ENCODE results near the gene CACNB1. TPM values are rescaled to one million over a fixed set of nuclear protein-coding genes. Genes with fewer than 3 reads are reported as not detected.

Gene CACNB1
- polyA plus RNA-seq, 1 of the 3 experiments (the other 2 are of a cell fraction) = 7.4 TPM

DNA sequence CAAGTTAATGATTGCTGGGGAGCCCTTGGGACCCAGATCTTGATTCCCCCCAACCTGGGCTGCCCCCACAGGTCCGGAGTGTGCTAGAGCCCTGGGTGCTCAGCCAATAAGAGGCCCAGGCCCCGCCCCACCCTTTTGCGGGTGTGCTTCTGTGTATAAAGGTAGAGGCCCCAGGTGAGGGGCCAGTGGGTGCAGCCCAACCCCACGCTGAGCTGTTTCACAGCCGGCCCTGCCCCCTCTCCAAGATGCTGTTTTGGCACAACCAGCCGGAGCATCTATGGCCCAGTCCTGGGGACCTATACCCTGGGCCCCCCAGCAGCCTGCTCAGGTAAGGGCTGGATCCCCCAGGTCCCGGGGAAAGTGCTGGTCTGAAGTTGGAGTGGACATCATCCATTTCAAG lies 40.1 kb upstream of the CACNB1 start:
- no peak overlapping the region for H3K27ac ChIP-seq (ENCODE audit: low read depth in 2 of 2, low read length in 1 of 2)
- H3K4me1 ChIP-seq (ENCODE audit: control insufficient read depth in 1 of 2, insufficient read depth in 2 of 2, low read depth in 1 of 2, low read length in 1 of 2) = peaks cover 7 to 18% of the 10 kb centered on the region in 2 experiments; a peak in 1 of 4 replicates
- H3K4me3 ChIP-seq (ENCODE audit: low read depth in 2 of 2, low read length in 1 of 2) = no peak overlapping the region
- ChIA-PET POLR2A (interaction anchor here (1.4 kb wide), 1 partner anchor 38 kb away, joined by 9 read pairs; the partner anchor contains the start of gene RPL19), CTCF (interaction anchor here (1.0 to 22.6 kb wide), 10 partner anchors 5 to 386 kb away, joined by 3 to 781 read pairs (median 13); partner anchors contain the start of genes CACNB1, RPL19 and STAC2)
- no peak for DNase-seq
- no peaks in the 10 kb centered on the region for H3K27me3 ChIP-seq (ENCODE audit: insufficient read depth)
- H3K79me2 ChIP-seq (ENCODE audit: insufficient read depth) = no peaks in the 10 kb centered on the region
- no peaks in the 10 kb centered on the region for H3K36me3 ChIP-seq (replicated peaks in 1 of 2; ENCODE audit: control insufficient read depth in 1 of 2, insufficient read depth in 2 of 2, low read length in 1 of 2)
- H2AFZ ChIP-seq (ENCODE audit: low read depth) = no peak overlapping the region
- TF ChIP-seq ZBTB33 (IDR thresholded peaks at IDR 0.05; ENCODE audit: borderline replicate concordance, low read depth) (no peak), CTCF (IDR thresholded peaks at IDR 0.05) (no peak), IRF3 (IDR thresholded peaks at IDR 0.05; ENCODE audit: low read depth, low read length) (no peak), YY1 (IDR thresholded peaks at IDR 0.05; ENCODE audit: low read depth) (no peak), RCOR1 (IDR thresholded peaks at IDR 0.05; ENCODE audit: low read length) (no peak), FOXJ3 (CRISPR knock-in tag; IDR thresholded peaks at IDR 0.05) (no peak), MEF2A (IDR thresholded peaks at IDR 0.05; ENCODE audit: borderline replicate concordance, low read depth) (no peak)
- TF ChIP-seq, protein P1, sequence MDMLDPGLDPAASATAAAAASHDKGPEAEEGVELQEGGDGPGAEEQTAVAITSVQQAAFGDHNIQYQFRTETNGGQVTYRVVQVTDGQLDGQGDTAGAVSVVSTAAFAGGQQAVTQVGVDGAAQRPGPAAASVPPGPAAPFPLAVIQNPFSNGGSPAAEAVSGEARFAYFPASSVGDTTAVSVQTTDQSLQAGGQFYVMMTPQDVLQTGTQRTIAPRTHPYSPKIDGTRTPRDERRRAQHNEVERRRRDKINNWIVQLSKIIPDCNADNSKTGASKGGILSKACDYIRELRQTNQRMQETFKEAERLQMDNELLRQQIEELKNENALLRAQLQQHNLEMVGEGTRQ (IDR thresholded peaks at IDR 0.05; ENCODE audit: borderline replicate concordance, low read depth, low read length) = no peak
- H3F3A ChIP-seq (replicated peaks; ENCODE audit: insufficient read depth) = no peaks in the 10 kb centered on the region
- no peaks in the 10 kb centered on the region for H3K9me3 ChIP-seq
- 92% methylated on average over 5 of the region's 7 CpGs for WGBS (ENCODE audit: low lambda C conversion rate)
- H3K9me2 ChIP-seq = no peaks in the 10 kb centered on the region
- no peak overlapping the region for H3K4me2 ChIP-seq
- no peak overlapping the region for H3K9ac ChIP-seq
- no peaks in the 10 kb centered on the region for H4K20me1 ChIP-seq (ENCODE audit: insufficient read depth)

- POLR2A ChIA-PET = interaction anchor here (1.1 to 1.5 kb wide), 2 partner anchors 31 to 37 kb away, joined by 3 to 7 read pairs; partner anchors contain the start of gene RPL19
- CTCF ChIA-PET = interaction anchor here (0.9 to 22.6 kb wide), 9 partner anchors 7 to 254 kb away, joined by 4 to 781 read pairs (median 7); partner anchors contain the start of genes CACNB1 and RPL19
- 90% methylated on average over 6 of the region's 6 CpGs for WGBS (ENCODE audit: low lambda C conversion rate)
Observed at GRCh38 chr17:39236981-39237441, 39.5 kb upstream of the CACNB1 start.

More at GRCh38 chr17:39236981-39237441, 39.5 kb upstream of the CACNB1 start:
- no peak for TF ChIP-seq FOXJ3 (CRISPR knock-in tag; IDR thresholded peaks at IDR 0.05)
- TF ChIP-seq, protein P2, sequence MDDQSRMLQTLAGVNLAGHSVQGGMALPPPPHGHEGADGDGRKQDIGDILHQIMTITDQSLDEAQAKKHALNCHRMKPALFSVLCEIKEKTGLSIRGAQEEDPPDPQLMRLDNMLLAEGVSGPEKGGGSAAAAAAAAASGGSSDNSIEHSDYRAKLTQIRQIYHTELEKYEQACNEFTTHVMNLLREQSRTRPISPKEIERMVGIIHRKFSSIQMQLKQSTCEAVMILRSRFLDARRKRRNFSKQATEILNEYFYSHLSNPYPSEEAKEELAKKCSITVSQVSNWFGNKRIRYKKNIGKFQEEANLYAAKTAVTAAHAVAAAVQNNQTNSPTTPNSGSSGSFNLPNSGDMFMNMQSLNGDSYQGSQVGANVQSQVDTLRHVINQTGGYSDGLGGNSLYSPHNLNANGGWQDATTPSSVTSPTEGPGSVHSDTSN (IDR thresholded peaks at IDR 0.05) = no peak
- no peak for TF ChIP-seq POLR2AphosphoS5 (IDR thresholded peaks at IDR 0.05; ENCODE audit: low read depth, low read length)
- Histone ChIP-seq H3K9ac (no peak overlapping the region), H3K9me3 (no peaks in the 10 kb centered on the region), H3K4me2 (no peak overlapping the region), H3K27me3 (ENCODE audit: insufficient read depth) (no peaks in the 10 kb centered on the region), H2AFZ (ENCODE audit: low read depth) (no peak overlapping the region), H3K9me2 (no peaks in the 10 kb centered on the region), H3K79me2 (ENCODE audit: insufficient read depth) (no peaks in the 10 kb centered on the region), H3K4me1 (ENCODE audit: control insufficient read depth in 1 of 2, insufficient read depth in 2 of 2, low read depth in 1 of 2, low read length in 1 of 2) (peaks cover 7 to 18% of the 10 kb centered on the region in 2 experiments; a peak in 1 of 4 replicates), H3K27ac (ENCODE audit: low read depth in 2 of 2, low read length in 1 of 2) (no peak overlapping the region), H3K36me3 (replicated peaks in 1 of 2; ENCODE audit: control insufficient read depth in 1 of 2, insufficient read depth in 2 of 2, low read length in 1 of 2) (no peaks in the 10 kb centered on the region), H4K20me1 (ENCODE audit: insufficient read depth) (no peaks in the 10 kb centered on the region), H3K4me3 (ENCODE audit: low read depth in 2 of 2, low read length in 1 of 2) (no peak overlapping the region), H3F3A (replicated peaks; ENCODE audit: insufficient read depth) (no peaks in the 10 kb centered on the region)
- no peak for DNase-seq
